DMS 273 (cell line): ENCODE measurements around the gene RFX7.
"Not testable (repeated sequence)": the region's sequence is repeated elsewhere in the genome, so short reads cannot be mapped to it uniquely, and the experiment has no call there.

Experiments
- DNase-seq: peaks from one replicate; lab custom pipeline; 2025; ENCODE audit not compliant: unreplicated experiment; lab: John Stamatoyannopoulos, UW

The RFX7 gene

DNA sequence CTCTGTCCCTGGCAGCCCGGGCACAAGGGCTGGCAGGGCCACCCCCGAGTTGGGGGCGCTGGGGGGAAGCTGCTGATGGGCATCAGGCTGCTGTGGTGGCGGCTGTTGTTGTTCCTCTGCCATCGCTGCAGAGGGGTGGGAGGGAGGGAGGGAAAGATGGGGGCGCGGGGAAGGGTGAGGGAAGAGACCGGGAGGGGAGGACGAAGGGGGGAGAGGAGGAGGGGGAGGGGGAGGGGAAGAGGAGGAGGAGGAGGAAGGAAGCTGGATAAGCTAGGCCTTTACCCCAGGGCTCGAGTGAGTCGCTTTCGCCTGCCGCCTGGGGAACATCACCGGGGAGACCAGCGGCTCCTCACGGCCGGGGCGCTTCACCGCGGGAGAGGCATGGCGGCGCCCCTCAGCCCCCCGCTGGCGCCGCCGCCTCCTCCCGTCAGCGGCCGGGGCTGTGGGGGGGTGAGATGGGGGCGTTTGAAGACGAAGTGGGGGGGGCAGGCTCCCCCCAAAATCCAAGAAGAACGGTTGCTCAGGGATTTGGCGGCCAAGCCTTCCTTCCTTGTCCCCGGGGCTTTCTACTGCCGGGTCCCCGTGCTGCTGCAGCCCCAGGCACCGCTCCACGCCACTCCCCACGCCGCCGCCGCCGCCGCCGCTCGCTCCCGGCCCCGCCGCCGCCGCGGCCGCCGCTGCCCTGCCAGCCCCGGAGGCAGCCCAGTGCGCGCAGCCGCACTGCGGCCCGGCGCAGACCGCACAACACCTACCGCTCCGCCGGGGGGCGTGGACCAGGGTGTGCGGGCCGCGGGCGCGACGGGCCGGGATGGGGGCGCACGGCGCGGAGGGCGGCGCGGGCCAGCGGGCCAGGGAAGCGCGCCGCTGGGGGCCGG, at the start of gene RFX7:
Gene RFX7, minus strand, starts transcription at position 717 of the 875 bp plus-strand sequence. Its CDS starts 594 bp downstream, at position 123.
- peak; percentile 91 for DNase-seq

DNA sequence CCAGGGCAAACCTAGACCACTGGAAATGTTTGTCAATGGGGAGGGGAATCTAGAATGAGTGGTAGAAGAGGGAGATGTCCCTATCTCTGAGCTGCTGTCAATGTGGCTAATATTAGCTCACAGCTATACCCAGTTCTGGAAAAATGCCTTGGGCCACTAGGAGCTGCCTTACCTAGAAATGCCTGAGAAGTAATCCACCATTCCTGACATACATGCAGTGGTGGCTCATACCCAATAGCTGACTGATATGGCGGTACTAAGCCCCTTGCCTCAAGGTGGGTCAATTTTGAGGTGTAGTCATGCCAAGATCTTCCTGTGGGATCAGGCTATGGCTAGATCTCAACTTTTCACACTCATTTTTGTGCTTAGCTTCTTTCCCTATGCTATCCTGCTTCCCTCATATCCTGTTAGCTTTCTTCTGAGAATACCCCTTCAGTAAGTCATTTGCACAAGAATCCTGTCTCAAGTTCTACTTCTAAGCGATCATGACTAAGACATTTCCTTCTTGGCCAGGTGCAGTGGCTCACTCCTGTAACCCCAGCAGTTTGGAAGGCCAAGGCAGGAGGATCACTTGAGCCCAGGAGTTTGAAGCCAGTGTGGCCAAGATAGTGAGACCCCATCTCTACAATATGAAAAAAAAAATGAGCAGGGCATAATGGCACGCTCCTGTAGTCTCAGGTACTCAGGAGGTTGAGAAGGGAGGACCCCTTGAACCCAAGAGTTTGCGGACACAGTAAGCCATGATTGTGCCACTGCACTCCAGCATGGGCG, 49.1 kb upstream of the RFX7 start:
- no peak for DNase-seq

DNA sequence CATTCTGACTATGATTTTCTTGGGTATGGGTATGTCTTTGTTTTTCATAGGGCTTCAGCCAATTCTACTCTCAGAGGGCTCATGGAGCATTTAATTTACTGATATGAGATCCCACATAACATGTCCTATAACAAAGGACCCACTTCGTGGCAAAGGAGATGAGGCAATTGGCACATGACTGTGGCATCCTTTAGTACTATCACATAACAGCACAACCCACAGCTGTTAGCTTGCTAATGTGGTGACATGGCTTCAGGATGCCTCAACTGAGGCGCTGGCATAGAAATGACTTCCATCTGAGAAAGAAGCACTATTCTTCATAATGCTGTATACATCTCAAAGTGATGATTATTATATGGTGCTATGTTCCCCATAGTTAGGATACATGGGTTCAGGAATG, 48.1 kb upstream of the RFX7 start:
- DNase-seq = no peak

DNA sequence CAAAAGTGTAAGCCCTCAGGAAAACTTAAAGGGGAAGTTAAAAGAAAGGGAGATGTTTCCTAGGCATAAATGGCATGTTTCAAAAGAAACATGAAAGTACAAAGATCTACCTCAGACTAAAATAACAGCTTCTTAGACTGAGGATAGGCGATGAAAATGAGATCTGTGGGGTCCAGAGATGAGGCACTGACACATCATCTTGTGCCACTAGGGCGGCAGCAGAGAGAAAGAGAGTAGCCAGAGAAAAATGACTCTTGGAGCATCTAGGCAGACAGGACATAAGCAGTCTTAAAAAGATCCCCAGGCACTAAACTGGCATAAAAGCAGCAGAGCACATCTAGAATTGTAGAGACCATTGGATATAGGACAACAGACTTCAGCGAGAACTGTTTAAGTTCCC, 42.5 kb upstream of the RFX7 start:
- peak; percentile 11 for DNase-seq

DNA sequence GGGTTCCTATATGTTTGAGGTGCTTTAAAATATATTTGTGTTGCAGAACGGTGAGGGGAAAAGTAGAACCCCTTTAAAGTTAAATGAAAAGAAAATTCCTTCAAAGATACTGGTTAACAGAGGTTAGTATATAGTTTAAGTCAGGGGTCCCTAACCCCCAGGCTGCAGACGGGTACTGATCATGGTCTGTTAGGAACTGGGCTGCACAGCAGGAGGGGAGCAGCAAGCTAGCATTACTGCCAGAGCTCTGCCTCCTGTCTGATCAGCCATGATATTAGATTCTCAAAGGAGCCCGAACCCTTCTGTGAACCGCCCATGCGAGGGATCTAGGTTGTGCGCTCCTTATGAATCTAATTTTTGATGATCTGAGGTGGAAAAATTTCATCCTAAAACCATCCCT, 37.5 kb upstream of the RFX7 start:
- no peak for DNase-seq

DNA sequence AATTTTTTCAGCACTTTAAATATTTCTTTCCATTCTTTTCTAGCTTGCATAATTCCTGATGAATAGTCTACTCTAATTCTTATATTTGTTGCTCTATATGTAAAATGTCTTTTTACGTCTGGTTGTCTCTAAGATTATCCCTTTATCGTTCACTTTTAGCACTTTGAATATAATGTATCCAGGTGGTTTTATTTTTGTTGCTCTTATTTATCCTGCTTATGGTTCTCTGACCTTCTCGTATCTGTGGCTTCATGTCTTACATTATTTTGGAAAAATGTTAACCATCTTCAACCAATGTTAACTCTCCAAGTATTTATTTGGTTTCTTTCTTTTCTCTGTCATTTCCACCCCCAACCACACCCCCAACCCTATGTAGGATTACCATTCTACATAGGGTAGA, 30.0 kb upstream of the RFX7 start:
- DNase-seq = no peak

DNA sequence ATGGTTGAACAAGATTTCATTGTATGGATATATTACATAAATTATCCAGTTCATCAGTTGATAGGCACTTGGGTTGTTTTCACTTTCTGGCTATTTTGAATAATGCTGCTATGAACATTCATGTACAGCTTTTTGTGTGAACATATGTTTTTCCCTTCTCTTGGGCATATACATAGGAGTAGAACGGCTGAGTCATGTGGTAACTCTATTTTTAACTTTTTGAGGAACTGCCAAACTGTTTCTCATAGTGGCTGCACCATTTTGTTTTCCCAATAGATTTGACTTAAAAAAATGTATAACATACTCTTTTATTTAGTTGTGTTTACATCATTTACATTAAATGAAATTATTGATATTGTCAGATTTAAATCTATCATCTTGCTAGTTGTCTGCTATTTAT, 28.8 kb upstream of the RFX7 start:
- DNase-seq = peak; percentile 26

DNA sequence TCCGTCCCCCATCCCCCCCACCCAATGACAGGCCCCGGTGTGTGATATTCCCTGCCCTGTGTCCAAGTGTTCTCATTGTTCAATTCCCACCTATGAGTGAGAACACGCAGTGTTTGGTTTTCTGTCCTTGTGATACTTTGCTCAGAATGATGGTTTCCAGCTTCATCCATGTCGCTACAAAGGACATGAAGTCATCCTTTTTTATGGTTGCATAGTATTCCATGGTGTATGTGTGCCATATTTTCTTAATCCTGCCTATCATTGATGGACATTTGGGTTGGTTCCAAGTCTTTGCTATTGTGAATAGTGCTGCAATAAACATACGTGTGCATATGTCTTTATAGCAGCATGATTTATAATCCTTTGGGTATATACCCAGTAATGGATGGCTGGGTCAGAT, 22.8 kb upstream of the RFX7 start:
- DNase-seq = not testable (repeated sequence)

DNA sequence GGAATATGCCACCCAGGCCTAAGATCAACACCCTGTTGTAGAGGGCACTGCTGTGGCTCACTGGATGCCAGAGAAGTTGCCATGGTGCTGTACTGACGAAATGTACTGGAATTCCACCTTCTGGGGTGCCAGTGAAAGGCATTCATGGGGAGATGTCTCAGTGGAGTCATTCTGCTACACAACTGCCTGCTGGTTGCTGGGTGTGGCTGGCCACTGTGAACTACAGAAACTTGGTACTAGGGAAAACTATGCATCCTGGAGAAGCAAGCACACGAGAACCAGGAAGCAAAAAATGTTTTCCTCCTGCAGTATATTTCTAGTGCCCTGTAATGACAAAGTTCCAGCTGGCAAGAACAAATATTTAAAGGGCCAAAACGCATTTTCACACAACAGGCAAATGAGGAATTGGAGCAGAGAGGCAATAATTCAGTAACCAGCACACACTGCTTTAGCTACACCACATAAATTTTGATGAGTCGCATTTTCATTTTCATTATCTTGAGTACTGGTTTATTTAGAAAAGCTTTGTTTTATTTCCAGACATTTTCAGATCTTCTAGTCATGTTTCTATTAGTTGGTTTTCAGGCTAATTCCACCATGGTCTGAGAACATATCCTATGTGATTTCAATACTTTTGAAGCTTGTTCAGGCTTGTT, 18.3 kb upstream of the RFX7 start:
- no peak for DNase-seq

DNA sequence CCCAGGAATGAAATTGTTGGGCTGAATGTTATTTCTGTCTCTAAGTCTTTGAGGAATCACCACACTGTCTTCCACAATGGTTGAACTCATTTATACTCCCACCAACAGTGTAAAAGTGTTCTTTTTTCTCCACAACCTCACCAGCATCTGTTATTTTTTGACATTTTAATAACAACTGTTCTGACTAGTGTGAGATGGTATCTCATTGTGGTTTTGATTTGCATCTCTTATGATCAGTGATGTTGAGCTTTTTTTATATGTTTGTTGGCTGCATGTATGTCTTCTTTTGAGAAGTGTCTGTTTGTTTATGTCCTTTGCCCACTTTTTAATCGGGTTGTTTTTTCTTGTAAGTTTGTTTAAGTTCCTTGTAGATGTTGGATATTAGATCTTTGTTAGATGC, 13.6 kb upstream of the RFX7 start:
- not testable (repeated sequence) for DNase-seq

DNA sequence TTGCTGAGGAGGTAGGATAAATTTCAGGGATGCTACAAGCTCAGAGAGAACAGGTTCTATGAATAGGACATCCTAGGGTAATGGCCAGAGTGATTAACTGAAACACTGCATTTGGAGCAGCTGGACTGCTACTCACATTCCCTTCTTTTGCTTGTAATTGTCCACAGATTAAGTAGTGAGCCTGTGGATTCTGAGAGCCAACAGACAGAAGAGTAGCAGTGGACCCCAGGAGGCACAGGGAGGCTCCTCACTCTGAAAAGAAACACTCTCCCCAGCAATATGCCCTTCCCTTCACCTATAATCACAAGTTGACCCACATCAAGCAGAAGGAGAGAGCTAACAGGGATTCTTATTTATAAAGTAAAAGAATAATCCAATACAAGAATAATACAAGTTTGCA, 10.6 kb upstream of the RFX7 start:
- peak; percentile 56 for DNase-seq

DNA sequence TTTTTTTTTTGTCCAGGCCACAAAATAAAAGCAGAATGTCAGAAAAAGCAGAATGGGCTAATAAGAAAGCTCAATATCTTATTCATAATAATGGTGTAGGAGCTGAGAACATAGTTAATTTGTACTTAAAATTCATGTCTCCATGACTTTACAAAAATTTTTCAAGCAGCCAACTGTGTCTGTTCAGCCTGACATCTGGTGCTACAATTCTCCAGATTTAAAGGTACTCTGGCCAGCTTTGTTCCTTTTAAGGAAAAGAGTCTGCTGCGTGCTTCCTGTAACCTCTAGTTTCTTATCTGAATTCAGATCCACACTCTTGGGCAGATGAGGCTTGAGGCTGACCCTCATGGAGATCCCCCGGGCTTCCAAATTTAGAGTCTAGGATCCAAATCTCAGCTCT, 8.7 kb upstream of the RFX7 start:
- DNase-seq = peak; percentile 86

DNA sequence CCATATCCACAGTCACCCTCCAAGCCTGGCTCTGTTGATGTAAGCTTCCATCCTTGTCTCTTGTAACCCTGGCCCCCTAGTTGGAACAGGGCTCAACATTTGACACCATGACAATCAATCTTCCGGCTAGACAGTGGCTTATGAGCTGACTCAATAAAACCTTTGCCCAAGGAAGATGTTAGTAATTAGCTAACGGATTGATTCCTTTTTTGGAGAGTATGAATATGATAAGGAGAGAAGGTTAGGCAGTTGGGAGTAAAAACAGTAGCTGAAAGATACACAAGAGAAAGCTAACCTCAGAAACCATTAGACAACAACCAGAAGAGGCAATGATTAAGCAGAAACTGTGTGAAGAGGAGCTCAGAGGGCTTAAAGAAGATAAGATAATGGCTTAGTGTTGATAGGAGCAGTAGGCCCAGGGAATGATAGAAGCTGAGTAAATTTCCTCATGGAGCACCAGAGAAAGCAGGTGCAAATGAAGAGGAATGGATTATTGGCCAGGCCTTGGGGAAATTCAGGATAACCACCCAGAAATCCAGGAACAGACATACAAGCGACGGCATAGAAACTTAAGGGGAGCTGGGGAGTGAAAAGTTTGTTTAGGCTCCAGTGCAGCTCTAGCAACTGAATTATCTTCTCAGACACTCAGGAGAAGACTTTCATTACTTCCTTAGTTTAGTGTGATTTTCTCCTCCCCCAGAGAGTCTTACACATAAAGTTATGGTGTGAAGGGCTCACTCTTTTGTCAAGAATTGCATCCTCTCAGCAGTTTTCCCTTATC, 7.8 kb upstream of the RFX7 start:
- DNase-seq = no peak

DNA sequence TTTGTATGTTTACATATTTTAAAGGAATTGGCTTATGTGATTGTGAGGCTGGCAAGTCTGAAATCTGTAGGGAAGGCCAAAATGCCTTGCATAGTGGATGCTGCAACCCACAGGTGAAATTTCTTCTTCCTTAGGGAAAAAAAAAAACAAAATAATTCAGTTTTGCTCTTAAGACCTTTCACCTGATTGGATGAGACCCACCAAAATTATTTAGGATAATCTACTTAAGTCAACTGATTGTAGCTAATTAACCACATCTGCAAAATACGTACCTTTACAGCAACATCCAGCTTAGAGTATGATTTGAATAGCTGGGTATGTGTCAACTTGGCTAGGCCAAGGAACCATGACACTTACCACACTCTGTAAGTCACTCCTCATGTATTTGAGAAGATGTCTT, 6.9 kb upstream of the RFX7 start:
- no peak for DNase-seq

DNA sequence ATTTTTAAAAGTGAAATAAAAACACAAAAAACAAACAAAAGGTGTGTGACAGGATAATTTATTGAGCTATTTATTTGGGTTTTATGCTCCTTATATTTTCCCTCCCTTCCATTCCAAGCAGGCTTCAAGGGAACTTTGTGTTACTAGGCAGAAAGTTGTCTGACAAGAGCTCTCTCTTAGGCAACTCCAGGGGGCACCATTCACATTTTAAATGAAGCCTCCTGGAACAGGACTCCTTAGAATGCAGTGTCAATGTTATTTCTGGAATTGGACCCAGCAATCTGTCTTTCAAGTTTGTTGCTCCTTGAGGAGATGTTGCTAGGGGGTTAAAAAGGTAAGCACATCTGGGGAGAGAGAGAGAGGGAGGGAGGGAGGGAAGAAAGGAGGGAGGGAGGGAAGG, 5.4 kb upstream of the RFX7 start:
- DNase-seq = peak; percentile 89

DNA sequence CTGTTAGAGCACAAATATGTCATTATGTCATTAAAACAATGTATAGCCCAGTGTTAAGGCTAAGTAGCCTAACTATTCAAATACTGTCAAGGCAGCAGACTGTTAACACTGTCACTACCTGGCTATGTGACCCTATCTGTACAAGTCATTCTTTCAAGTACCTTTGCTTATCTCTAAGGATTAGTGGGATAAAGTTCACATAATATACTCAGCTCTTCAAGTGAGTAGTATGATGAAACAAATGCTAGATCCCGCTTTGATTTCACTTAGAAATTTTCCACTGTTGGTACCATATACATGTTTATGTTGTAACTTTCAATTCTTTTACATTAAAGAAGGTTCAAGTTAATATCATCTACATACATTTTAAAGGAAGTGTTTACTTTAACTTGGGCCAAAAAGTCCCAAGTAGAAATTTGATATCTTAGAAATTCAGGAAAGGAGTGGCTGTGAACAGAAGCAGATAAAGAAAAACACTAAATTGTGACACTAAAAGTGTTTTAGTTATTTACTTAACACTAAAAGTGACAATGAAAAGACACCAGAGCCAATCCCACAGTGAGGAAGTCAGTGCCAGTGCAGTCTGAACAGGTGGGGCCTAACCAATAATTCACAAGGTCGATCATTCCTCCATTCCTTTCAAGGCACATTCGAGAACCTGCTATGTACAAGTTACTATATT, 4.8 kb upstream of the RFX7 start:
- DNase-seq = no peak

DNA sequence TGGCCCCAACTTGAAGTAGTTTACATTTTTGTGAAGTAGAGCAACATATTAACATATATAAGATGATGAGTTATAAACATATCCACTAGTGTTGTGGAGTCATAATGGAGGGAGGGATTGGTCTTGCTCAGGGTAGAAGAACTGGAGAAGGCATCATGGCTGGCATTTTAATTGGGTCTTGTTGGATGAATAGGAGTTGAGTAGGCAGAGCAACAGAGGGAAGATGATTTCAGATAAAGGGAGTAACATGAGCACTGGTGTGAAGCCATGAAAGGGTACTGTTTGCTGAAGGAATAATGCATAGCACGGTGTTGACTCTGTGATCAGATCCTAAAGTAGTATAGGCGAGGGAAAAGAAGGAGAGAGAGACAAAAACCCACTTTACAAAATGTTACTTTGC, 3.6 kb upstream of the RFX7 start:
- DNase-seq = no peak

DNA sequence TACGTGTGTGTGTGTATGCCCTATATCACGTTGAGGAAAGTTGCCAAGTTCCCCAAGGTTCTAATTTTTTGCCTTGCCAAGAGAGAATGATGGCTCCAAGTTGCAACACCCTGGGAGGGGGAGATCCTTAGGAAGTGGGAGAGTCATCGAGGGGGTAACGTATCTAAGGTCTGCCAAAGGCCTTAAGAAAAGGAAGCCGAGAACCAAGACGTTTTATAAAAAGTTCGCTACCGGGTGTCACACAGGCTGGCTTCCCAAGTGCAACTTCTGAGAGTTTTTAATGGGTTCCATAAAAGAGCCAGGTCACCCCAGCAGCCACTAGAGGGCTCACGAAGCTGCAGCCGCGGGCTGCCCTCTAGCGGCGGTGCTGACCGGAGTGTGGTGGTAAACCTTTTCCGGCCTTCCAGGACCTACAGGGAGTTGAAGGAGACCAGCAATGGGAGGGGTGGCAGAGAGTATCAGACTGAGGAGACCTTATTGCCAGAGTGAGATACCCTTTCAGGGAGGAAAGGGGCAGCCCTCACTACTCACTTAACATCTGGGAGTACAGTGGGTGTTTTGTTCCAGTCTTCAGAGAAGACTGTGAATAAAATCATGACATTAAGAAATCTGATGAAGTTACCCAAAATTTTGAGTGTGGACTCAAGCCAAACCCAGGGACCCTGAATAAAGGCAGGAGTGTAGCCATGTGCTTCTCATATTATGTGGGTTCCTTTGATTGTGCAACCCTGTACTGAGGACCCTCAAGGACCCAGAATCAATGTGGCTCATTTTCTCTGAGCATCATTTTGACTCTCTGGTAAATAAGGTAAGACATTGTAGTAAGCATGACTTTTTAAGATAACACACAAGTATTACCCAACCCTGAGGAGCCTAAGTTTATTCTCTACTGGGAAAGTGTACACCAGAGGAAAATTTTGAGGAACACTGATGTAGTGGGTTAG, 2.5 kb upstream of the RFX7 start:
- DNase-seq = peak; percentile 95

DNA sequence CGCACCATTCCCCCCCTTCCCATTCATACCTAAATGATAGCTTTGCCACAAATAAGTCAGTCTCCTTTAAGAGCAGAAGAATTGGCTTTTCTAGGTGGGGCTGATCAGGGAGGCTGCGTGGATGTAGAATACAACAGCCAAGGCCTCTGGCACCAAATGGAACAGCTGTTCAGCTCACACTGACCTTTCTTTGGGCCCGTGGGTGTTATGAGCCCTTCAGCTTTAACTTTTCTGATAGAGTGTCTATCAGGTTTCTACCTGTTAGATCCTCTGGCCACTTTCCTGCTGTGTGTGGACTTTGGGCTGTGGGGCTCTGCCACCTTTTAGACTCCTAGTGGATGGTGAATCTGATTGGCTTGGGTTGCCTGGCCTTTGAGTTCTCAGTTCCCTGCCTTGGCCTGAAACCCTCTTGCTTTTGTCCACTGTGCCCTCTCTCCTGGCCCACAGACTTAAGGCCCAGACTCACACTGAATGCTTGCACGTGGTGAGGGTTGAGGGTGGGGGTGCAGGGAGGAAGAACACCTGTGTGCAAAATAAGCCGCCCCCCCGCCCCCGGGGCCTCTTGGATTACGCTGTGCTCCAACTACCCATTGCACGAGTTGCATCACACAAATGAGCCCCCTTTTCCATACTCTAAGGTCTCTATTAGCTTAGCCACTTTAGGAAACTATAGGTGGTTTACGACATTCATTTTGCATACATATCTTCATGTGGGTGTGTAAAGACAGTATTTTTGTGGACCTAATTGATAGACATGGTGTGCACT, 1.3 kb upstream of the RFX7 start:
- DNase-seq = peak; percentile 80
